Measurements from ENCODE around the gene DHRS4L2.
"Not testable (repeated sequence)": the region's sequence is repeated elsewhere in the genome, so short reads cannot be mapped to it uniquely, and the experiment has no call there.

The DHRS4L2 gene

DNA sequence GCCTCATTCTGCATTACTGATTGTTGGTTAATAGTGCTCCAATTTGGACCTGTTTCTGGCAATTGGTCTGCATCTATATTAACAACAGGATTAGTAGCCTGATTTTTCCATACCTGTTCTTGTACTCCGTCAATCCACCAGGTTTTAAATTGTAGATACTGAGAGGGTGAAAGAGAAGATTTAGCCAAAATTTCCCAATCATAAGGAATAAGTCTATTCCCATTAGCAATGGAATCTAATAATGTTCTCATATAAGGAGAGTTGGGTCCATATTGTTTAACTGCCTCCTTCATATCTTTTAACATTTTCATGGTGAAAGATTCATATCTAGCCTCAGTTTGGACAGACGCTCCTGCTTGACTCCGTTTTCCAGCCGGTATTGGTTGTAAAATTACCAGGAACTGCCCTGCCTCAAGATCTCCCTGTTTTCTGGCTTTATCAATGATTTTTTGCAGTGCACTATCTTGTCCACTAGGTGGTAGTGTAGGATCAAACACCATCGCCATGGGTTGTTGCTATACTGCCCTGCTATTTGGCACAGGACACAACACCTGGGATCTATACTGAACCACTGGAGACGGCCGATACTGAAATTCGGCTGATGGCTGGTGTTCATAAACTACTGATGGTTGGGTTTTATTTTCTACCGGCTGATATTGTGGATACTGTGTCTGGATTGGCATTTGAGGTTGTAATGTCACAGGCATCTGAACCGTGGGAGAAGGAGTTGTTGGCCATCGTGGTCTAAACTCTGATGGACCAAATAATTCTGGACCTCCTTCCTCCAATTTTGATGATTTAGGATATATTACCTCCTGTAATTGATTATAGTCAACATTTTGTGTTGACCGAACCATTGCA, 25.2 kb downstream of the DHRS4L2 start:
- no peak for DNase-seq (ENCODE audit: low read depth in 1 of 2, low spot score in 1 of 2)

DNA sequence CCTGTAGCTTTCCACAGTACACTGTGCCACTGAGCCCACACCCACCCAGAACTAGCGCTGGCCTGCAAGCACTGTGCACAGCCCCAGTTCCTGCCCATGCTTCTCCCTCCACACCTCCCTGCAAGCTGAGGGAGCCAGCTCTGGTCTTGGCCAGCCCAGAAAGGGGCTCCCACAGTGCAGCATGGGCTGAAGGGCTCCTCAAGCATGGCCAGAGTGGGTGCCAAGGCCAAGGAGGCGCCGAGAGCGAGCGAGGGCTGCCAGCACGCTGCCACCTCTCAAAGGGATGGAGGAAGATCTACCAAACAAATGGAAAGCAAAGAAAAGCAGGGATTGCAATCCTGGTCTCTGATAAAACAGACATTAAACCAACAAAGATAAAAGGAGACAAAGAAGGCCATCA, 27.0 kb downstream of the DHRS4L2 start:
- not testable (repeated sequence) for DNase-seq (ENCODE audit: low read depth in 1 of 2, low spot score in 1 of 2)

DNA sequence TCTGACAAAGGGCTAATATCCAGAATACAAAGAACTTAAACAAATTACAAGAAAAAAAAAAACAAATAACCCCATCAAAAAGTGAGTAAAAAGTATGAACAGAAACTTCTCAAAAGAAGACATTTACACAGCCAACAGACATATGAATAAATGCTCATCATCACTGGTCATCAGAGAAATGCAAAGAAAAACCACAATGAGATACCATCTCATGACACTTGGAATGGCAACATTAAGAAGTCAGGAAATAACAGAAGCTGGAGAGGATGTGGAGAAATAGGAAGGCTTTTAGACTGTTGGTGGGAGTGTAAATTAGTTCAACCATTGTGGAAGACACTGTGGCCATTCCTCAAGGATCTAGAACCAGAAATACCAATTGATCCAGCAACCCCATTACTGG, 30.2 kb downstream of the DHRS4L2 start:
- DNase-seq (ENCODE audit: low read depth in 1 of 2, low spot score in 1 of 2), result not testable (repeated sequence)

DNA sequence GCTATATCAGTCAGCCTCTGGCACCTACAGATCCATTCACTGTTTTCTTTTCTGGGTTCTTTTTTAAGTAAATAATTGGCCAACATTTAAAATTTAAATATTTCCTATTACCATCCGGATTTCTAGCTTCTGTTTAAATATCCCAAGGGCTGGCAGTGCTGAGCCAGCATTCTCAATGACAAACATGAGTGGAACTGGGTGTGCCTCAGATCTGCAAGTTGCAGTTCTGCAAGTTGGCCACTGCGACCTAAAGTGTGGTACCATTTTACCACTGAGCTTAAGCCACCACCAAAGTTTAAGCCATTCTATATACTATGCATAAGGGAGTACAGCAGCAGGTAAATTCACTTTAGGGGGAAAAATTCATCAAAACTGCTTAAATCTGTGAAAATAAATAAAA, 31.2 kb downstream of the DHRS4L2 start:
- not testable (repeated sequence) for DNase-seq (ENCODE audit: low read depth in 1 of 2, low spot score in 1 of 2)

DNA sequence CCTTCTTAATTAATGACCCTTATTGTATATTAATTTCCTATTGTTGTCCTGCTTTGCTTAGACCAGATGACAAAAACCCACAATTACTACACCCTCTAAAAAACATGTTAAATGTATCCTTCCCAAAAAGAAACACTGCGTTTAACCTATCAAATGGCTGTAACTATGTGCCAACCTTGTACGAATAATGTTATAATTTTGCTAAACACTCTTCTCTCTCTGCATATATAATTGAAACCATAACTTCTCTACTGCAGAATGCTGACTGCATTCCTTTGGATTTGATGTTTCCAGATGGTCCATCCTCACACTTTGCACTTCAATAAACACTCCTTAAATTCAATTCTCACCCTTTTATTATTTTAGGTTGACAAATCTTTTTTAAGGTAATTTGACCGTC, 31.8 kb downstream of the DHRS4L2 start:
- not testable (repeated sequence) for DNase-seq (ENCODE audit: low read depth in 1 of 2, low spot score in 1 of 2)

DNA sequence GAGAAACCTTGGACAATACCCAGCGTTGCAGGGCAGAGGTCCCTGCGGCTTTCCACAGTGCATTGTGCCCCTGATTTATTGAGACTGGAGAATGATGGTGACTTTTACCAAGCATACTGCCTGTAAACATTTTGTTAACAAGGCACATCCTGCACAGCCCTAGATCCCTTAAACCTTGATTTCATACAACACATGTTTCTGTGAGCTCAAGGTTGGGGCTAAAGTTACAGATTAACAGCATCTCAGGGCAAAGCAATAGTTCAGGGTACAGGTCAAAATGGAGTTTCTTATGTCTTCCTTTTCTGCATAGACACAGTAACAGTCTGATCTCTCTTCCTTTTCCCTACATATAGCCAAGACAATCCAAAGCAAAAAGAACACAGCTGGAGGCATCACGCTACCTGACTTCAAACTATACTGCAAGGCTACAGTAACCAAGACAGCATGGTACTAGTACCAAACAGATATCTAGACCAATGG, 36.2 kb downstream of the DHRS4L2 start:
- DNase-seq (ENCODE audit: low read depth in 1 of 2, low spot score in 1 of 2), result not testable (repeated sequence)

DNA sequence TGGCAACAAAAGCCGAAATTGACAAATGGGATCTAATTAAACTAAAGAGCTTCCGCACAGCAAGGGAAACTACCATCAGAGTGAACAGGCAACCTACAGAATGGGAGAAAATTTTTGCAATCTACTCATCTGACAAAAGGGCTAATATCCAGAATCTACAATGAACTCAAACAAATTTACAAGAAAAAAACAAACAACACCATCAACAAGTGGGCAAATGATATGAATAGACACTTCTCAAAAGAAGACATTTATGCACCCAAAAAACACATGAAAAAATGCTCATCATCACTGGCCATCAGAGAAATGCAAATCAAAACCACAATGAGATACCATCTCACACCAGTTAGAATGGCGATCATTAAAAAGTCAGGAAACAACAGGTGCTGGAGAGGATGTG, 41.0 kb downstream of the DHRS4L2 start:
- DNase-seq (ENCODE audit: low read depth in 1 of 2, low spot score in 1 of 2), result not testable (repeated sequence)

DNA sequence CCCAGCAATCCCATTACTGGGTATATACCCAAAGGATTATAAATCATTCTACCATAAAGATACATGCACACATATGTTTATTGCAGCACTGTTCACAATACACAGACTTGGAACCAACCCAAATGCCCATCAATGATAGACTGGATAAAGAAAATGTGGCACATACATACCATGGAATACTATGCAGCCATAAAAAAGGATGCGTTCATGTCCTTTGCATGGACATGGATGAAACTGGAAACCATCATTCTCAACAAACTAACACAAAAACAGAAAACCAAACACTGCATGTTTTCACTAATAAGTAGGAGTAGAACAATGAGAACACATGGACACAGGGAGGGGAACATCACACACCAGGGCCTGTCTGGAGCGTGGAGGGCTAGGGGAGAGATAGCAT, 42.6 kb downstream of the DHRS4L2 start:
- not testable (repeated sequence) for DNase-seq (ENCODE audit: low read depth in 1 of 2, low spot score in 1 of 2)

DNA sequence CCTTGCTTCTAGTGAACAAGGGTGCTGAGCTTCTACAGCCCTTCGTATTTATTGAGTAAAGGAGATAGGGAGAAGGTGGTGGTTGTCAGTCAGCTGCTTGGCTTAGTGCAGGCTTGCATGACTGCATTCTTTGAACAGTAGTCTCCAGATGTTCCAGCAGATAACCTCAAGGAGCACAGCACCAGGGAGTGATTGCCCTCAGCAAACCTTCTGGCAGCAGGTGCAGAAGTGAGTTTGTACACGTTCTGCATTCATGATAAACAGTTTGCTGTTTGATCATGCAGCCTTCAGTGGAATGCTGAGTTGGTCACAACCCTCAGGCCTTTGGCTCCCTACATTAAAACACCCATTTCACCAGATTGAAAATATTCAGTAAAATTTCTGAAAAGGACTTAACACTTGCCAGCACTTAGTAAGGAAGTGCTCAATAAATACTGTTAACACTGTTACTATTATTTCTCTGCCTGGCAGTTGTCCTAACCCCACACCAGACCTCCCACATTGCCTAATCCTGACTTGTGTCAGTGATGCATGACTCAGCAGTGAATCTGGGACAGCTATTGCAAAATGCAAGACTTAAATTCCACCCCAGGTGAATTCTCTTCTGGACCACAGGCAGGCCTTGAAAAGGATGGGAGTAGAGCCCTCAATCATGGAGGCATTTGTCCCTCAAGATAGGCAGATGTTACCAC, 44.1 kb downstream of the DHRS4L2 start:
- DNase-seq (ENCODE audit: low read depth in 1 of 2, low spot score in 1 of 2), result no peak

DNA sequence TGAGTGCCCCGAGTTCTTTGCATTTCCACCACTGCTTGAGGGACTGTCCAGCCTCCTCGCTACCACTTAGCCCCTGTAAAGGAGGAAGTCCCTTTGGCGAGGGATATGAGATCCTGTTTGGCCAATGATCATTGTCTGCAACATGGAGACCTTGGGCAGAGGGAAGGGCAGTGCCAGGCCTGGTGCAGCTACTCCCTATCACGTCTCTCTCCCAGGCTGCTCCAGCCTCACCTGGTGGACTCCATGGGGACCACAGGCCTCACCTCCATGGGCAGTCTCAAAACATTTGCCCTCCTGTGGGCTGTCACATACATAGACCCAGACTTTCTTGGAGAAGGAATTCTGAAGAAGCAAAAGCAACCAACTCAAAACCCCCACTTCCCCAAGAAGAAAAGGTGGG, 47.0 kb downstream of the DHRS4L2 start:
- not testable (repeated sequence) for DNase-seq (ENCODE audit: low read depth in 1 of 2, low spot score in 1 of 2)

DNA sequence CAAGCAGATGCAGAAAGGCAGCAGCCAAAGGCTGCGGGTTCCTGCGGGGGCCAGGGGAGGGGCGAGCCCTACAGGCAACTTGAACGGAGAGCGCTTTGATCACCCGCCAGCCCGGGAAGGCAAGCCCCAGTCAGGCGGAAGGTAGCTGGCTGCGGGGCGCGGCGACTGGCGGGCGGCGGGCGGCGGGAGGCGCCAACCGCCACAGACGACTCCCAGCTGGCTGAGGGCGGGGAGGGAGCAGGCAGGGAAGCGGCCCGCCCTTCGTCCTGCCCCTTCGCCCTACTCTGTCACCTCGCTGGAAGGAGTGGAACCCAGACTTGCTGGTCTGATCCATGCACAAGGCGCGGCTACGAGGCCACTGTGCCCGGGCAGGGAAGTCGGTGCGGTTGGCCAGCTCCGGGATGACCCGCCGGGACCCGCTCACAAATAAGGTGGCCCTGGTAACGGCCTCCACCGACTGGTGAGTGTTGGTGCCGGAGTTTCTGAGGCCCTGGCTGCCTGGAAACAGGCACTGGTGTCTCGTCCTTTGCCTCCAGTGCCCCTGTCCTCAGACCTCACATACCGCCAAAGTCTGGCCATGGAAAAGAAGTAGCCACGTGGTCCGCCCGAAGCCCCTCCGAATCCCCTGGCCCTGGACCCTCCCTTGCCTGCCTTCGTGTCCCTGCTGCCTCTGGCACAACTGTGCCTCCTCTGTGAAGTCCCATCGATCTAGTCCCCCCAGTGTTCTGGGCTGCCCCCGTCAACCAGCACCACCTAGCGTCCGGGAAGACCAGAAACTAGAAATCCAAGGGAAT, 47.6 kb downstream of the DHRS4L2 start:
- peak; percentile 32 to 51 for DNase-seq (ENCODE audit: low read depth in 1 of 2, low spot score in 1 of 2)

DNA sequence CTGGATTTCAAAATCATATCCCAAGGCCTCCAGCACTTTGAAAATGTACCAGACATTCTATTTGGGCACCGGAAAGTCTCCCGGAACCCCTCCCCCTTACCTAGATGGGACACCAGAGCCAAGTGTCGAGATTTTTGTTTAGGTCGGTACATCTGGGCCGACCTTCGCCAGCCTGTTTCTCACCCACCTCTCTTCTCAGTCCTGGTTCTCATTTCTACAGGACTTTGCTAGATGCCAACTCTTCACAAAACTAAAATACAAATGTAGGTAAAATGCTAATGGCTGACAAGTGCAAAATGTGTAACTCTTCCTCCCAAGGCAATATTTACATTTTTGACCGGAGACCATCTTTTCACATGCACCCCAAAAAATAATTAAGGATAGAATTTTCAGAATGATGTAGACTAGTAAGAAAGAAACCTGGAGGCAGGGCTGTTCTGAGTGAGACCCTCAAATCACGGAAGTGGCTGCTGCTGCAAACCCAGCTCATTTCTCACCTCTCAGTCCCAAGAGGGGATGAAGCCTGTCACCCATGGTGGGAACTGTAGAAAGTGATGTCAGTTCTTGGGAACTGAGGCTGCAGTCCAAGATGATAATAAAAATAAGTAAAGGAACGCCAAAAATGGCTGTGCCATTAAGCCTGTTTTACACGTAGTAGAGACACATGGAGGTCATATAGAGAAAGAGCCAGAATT, 48.4 kb downstream of the DHRS4L2 start:
- not testable (repeated sequence) for DNase-seq (ENCODE audit: low read depth in 1 of 2, low spot score in 1 of 2)

DNA sequence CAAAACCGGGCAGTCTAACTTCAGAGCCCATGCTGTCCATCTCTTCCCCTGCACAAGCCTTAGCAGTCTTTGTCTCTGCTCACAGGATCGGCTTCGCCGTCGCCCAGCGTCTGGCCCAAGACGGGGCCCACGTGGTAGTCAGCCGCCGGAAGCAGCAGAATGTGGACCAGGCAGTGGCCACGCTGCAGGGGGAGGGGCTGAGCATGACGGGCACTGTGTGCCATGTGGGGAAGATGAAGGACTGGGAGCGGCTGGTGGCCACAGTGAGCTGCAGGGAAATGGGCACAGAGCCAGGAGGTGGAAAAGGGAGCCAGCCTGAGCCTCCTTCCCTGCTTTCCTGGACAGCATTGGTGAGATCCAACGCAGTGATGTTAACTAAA, 48.9 kb downstream of the DHRS4L2 start:
- no peak for DNase-seq (ENCODE audit: low read depth in 1 of 2, low spot score in 1 of 2)

DNA sequence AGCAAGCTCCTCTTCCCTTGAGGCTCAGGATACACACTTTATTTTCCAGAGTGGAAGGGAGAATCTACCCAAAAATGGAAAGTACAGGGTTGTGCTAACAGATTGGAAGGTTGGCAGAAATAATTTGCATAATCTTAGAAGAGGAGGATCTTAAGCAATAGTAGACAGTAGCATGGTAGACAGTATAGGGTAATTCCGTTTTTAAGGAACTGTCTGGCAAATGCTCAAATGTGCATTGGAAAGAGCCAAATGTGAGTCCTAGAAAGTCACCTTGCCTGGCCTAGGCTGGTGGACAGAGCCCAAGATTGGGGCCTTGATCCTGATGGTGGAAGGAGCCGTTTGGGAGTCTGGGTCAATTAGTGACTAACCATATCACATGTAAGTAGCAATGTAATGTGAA, 50.0 kb downstream of the DHRS4L2 start:
- no peak for DNase-seq (ENCODE audit: low read depth in 1 of 2, low spot score in 1 of 2)

DNA sequence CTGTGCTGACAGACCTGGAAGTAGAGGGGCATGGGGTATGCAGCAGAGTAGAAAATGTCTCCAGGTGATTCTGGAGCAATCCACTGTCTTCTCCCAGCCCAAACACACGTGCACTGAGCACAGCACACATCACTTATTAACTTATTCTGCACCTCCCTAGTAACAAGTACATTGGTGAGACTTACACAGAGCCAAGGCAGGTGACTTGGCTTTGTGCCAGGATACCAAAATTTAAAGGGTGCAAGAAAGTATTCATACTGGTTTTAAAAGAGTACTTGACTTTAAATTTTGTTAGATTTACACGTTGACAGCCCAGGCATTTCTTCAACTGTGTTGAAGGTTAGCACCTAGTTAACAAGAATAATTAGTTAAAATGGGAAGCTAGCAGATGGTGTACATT, 52.0 kb downstream of the DHRS4L2 start:
- no peak for DNase-seq (ENCODE audit: low read depth in 1 of 2, low spot score in 1 of 2)

DNA sequence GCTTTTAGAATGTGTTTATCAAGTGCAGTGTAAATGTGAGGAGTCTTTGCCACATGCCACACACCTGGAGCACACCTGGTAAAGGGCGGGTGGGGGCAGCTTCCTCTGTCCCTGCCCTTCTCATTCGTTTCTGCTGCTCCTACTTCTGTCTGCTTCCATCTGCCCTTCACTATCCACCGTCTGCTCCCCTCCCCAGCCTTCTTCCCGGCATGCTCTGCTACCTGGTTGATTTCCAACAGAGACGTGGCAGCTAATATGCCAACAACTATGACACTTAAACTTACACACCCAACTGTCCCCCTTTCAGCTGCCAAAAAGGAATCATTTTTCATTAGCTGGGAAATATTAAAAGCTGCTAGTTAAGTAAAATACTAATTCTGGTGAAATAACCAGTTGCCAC, 54.0 kb downstream of the DHRS4L2 start:
- no peak for DNase-seq (ENCODE audit: low read depth in 1 of 2, low spot score in 1 of 2)

DNA sequence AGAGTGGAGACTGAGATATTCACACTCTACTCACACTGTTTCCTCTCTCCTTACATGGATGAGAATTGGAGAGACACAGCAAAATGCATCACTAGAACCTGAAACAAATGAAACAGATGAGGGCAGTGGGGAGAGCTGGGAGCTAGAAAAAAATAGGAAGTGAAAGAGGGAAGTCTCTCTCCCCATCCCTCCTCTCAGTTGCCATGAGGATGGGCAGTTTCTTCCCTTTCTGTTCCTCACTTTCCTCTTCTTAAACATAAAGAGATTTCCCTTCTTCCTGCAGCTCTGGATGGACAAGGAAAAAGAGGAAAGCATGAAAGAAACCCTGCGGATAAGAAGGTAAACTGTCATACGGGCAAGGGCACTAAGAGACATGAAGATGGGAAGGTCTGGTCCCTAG, 60.3 kb downstream of the DHRS4L2 start:
- not testable (repeated sequence) for DNase-seq (ENCODE audit: low read depth in 1 of 2, low spot score in 1 of 2)

DNA sequence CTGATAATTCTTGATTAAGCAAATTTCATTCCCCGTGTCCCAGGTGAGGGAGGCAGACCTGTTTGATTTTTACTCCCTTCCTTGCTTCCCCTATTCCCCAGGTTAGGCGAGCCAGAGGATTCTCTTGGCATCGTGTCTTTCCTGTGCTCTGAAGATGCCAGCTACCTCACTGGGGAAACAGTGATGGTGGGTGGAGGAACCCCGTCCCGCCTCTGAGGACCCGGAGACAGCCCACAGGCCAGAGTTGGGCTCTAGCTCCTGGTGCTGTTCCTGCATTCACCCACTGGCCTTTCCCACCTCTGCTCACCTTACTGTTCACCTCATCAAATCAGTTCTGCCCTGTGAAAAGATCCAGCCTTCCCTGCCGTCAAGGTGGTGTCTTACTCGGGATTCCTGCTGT, 62.0 kb downstream of the DHRS4L2 start:
- DNase-seq (ENCODE audit: low read depth in 1 of 2, low spot score in 1 of 2), result not testable (repeated sequence)

DNA sequence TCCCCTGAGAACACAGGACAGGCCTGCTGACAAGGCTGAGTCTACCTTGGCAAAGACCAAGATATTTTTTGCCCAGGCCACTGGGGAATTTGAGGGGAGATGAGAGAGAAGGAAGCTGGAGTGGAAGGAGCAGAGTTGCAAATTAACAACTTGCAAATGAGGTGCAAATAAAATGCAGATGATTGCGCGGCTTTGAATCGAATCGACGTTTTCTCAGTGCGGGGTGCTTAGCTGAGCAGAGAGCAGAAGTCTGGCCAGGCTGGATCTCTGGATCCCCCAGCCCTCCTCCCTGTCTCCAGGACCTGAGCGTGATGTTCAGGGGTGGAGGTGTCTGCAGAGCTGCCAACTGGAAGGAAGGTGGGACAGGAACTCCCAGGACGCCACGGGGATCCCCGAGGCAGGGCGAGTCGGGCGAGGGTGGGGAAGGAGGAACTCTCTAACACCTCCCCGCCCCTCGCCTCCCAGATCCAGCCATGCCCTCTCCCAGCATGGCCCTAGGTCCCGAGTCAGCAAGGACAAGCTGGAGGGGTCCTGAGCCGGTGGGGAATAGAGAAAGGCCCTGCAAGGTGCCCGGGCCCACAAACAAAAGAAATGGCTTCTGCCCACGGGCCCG, 62.6 kb downstream of the DHRS4L2 start:
- DNase-seq (ENCODE audit: low read depth in 1 of 2, low spot score in 1 of 2), result no peak

Measured in activated T-helper 1 cell treated with anti-CD3 and anti-CD28 coated beads, Interleukin-2, amount 50 U/mL, for 16 hours (primary cell).